Esophagus muscularis mucosa (tissue), 4 donors: Measurements from ENCODE around the gene KCNA10. TPM values are rescaled to one million over a fixed set of nuclear protein-coding genes. Genes with fewer than 3 reads are reported as not detected.

Experiments used
- DNase-seq: peaks from one replicate; pipeline ENCODE4 v3.0.0-alpha.2; 2017; ENCODE audit errors: extremely low spot score
- H3K27ac ChIP-seq, 4 donors: fragments of 200-600 bp; sonication (generic); replicated peaks in 1 of 4; 1 replicate in 3 of 4; 2 replicates in 1 of 4; pipeline ENCODE4 v1.5.1; 2016 to 2019; ENCODE audit warnings: mild to moderate bottlenecking in 1 of 4
- H3K27me3 ChIP-seq, 4 donors: fragments of 200-600 bp; sonication (generic); one replicate each; pipeline versions ENCODE4 v1.5.1 to v1.6.0; 2016 to 2019
- H3K36me3 ChIP-seq, 4 donors: fragments of 200-600 bp; sonication (generic); one replicate each; pipeline ENCODE4 v1.5.1; 2016 to 2019
- H3K4me1 ChIP-seq, 4 donors: fragments of 200-600 bp; sonication (generic); one replicate each; pipeline ENCODE4 v1.5.1; 2016 to 2019
- H3K4me3 ChIP-seq, 4 donors: fragments of 200-600 bp; sonication (generic); 1 replicate in 2 of 4; 2 replicates in 2 of 4; pipeline ENCODE4 v1.5.1; 2016 to 2019; ENCODE audit warnings: mild to moderate bottlenecking in 4 of 4, moderate library complexity in 1 of 4
- H3K9me3 ChIP-seq, 4 donors: fragments of 200-600 bp; sonication (generic); 1 replicate in 3 of 4; 2 replicates in 1 of 4; pipeline ENCODE4 v1.5.1; 2016 to 2019
- CTCF ChIP-seq, 3 experiments: fragments of 200-600 bp in 2 of 3; fragments of 450-650 bp in 1 of 3; sonication (generic) in 2 of 3; IDR thresholded peaks; one replicate each; pipeline ENCODE4 v1.5.1; 2017 to 2019; ENCODE audit warnings: antibody characterized with exemption in 3 of 3, mild to moderate bottlenecking in 2 of 3, moderate library complexity in 1 of 3
- EP300 ChIP-seq: sonication (generic); formaldehyde crosslinking; IDR thresholded peaks from one replicate; pipeline ENCODE4 v1.6.1; 2017; ENCODE audit warnings: antibody characterized with exemption
- POLR2A ChIP-seq: fragments of 450-650 bp; IDR thresholded peaks from one replicate; pipeline ENCODE4 v1.6.1; 2017; ENCODE audit warnings: antibody characterized with exemption, moderate library complexity, mild to moderate bottlenecking, low read depth
- POLR2AphosphoS5 ChIP-seq, 2 donors: sonication (generic); formaldehyde crosslinking; IDR thresholded peaks; one replicate each; pipeline ENCODE4 v1.6.1; 2017; ENCODE audit warnings: antibody characterized with exemption in 2 of 2
- WGBS: methylation state at CpG from one replicate; pipeline ENCODE4 v1.1.5; 2018; 5-methylcytosine and 5-hydroxymethylcytosine counted together
- intact Hi-C: fragments of 100-400 bp; cut with DNase I; formaldehyde crosslinking; loops from one replicate; pipeline ENCODE4 v1.15.1; 2023
- total RNA-seq, 4 donors: library from RNA; depleted of rRNA; stranded (reverse); fragments of >200 nt; gene quantifications; one replicate each; pipeline versions ENCODE4 v1.1.0 to v1.2.1, GENCODE V29; 2016

Gene KCNA10
- total RNA-seq, 4 donors from 2014 or later = 0.23 TPM; not detected in 3

DNA sequence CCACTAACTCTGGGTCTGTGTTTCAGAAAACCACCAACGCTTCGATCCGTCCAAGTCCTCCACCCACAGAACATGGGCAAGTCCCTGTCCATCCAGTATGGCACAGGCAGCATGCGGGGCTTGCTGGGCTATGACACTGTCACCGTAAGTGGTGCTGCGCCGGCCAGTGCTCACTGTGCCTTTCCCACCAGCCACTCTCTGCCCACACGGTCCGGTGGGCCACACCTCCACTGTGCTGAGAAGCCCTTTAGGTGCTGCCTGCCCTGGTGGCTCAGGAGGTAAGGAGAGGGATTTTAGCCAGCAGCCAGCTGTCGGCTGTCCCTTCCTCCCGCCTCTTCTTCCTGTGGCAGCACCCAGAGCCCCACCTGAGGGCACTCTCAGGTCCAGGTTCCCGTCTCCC is 34.2 kb downstream of the KCNA10 start:
- Histone ChIP-seq H3K27ac (no peak overlapping the region), H3K4me1 (peaks cover 0 to 5% (median 4%) of the 10 kb centered on the region in 4 donors), H3K4me3 (no peak overlapping the region), H3K36me3 (no peaks in the 10 kb centered on the region), H3K27me3 (peaks cover 0 to 16% (median 0%) of the 10 kb centered on the region in 4 donors), H3K9me3 (no peaks in the 10 kb centered on the region)
- intact Hi-C loops = no loop called here
- TF ChIP-seq POLR2AphosphoS5 (IDR thresholded peaks at IDR 0.05) (no peak), CTCF (IDR thresholded peaks at IDR 0.05) (no peak), EP300 (no peak), POLR2A (no peak)
- WGBS = 92% methylated on average over 12 of the region's 12 CpGs
- no peak for DNase-seq

- TF ChIP-seq POLR2AphosphoS5 (IDR thresholded peaks at IDR 0.05) (no peak), CTCF (IDR thresholded peaks at IDR 0.05) (no peak), POLR2A (no peak), EP300 (no peak)
- H3K27me3 ChIP-seq = peaks cover 0 to 16% (median 0%) of the 10 kb centered on the region in 4 donors
- peaks cover 0 to 5% (median 4%) of the 10 kb centered on the region in 4 donors for H3K4me1 ChIP-seq
- H3K9me3 ChIP-seq = no peaks in the 10 kb centered on the region
- DNase-seq = no peak
- intact Hi-C loops = no loop called here
- no peak overlapping the region for H3K4me3 ChIP-seq
- 72% methylated on average over 9 of the region's 9 CpGs for WGBS
- no peak overlapping the region for H3K27ac ChIP-seq
- H3K36me3 ChIP-seq = no peaks in the 10 kb centered on the region
Measured at GRCh38 chr1:110483308-110483685, 35.7 kb downstream of the KCNA10 start.

- Histone ChIP-seq H3K36me3 (no peaks in the 10 kb centered on the region), H3K9me3 (no peaks in the 10 kb centered on the region), H3K4me1 (peaks cover 0 to 5% (median 4%) of the 10 kb centered on the region in 4 donors), H3K27me3 (peaks cover 0 to 16% (median 0%) of the 10 kb centered on the region in 4 donors), H3K27ac (no peak overlapping the region), H3K4me3 (no peak overlapping the region)
- no peak for DNase-seq
- WGBS = 60% methylated on average over 13 of the region's 18 CpGs
- TF ChIP-seq POLR2AphosphoS5 (IDR thresholded peaks at IDR 0.05) (no peak), POLR2A (no peak), EP300 (no peak)
- intact Hi-C loops = no loop called here
Measured at GRCh38 chr1:110482662-110483307, 36.2 kb downstream of the KCNA10 start.

- H3K4me3 ChIP-seq = no peak overlapping the region
Measured at GRCh38 chr1:110481968-110482623, 36.9 kb downstream of the KCNA10 start.

More at GRCh38 chr1:110481968-110482623, 36.9 kb downstream of the KCNA10 start:
- peaks cover 0 to 5% (median 4%) of the 10 kb centered on the region in 4 donors for H3K4me1 ChIP-seq
- DNase-seq = no peak
- H3K36me3 ChIP-seq = no peaks in the 10 kb centered on the region
- TF ChIP-seq POLR2A (no peak), EP300 (no peak), POLR2AphosphoS5 (IDR thresholded peaks at IDR 0.05) (no peak), CTCF (IDR thresholded peaks at IDR 0.05) (no peak)
- peaks cover 0 to 16% (median 0%) of the 10 kb centered on the region in 4 donors for H3K27me3 ChIP-seq
- H3K9me3 ChIP-seq = no peaks in the 10 kb centered on the region
- intact Hi-C loops = no loop called here
- no peak overlapping the region for H3K27ac ChIP-seq
- 60% methylated on average over 12 of the region's 12 CpGs for WGBS
